Esophagus muscularis mucosa (tissue), 4 donors: Measurements from ENCODE around the gene TMA7.

ENCODE experiments used
- CTCF ChIP-seq, 3 experiments: fragments of 200-600 bp in 2 of 3; fragments of 450-650 bp in 1 of 3; sonication (generic) in 2 of 3; IDR thresholded peaks; one replicate each; pipeline ENCODE4 v1.5.1; 2017 to 2019; ENCODE audit warnings: antibody characterized with exemption in 3 of 3, mild to moderate bottlenecking in 2 of 3, moderate library complexity in 1 of 3
- EP300 ChIP-seq: sonication (generic); formaldehyde crosslinking; IDR thresholded peaks from one replicate; pipeline ENCODE4 v1.6.1; 2017; ENCODE audit warnings: antibody characterized with exemption
- POLR2A ChIP-seq: fragments of 450-650 bp; IDR thresholded peaks from one replicate; pipeline ENCODE4 v1.6.1; 2017; ENCODE audit warnings: antibody characterized with exemption, moderate library complexity, mild to moderate bottlenecking, low read depth
- POLR2AphosphoS5 ChIP-seq, 2 donors: sonication (generic); formaldehyde crosslinking; IDR thresholded peaks; one replicate each; pipeline ENCODE4 v1.6.1; 2017; ENCODE audit warnings: antibody characterized with exemption in 2 of 2

- TF ChIP-seq POLR2AphosphoS5 (IDR thresholded peaks at IDR 0.05) (no peak), CTCF (IDR thresholded peaks at IDR 0.05) (no peak), EP300 (no peak), POLR2A (no peak)
These were observed 22.4 kb upstream of the TMA7 start for GRCh38 chr3:48417529-48418108.
